Left cardiac atrium (tissue), 4 donors: Measurements from ENCODE around the gene CKMT1B. TPM values are rescaled to one million over a fixed set of nuclear protein-coding genes. Genes with fewer than 3 reads are reported as not detected.
"Not testable (repeated sequence)": the region's sequence is repeated elsewhere in the genome, so short reads cannot be mapped to it uniquely, and the experiment has no call there.

ENCODE experiments used
- ATAC-seq, 2 donors: fragments of 200-7000 bp; cut with Tn5 transposase; one replicate each; pipeline ENCODE4 v1.9.1; 2020; ENCODE audit warnings: mild to moderate bottlenecking in 2 of 2, moderate library complexity in 2 of 2
- DNase-seq: peaks from one replicate; pipeline ENCODE4 v3.0.0-alpha.2; 2020
- intact Hi-C, 2 donors: fragments of 100-400 bp; cut with DNase I; formaldehyde crosslinking; loops; one replicate each; pipeline versions ENCODE4 v1.14.1 to v1.15.1; 2022 to 2023
- total RNA-seq, 2 donors: library from RNA; stranded (reverse); fragmentation: NEBNext Ultra II Directional; extraction: Animal tissue kit (Norgen Biotek cat#: 25700); gene quantifications; one replicate each; pipeline ENCODE4 v1.2.1, GENCODE V29; 2021
- donor health status: DM: no; HTN: yes; CAD: no.
- donor health status: DM: no; HTN: yes; CAD: no; lungs with severe emphysema.
- donor health status: DM: yes; HTN: yes; CAD: no.
- donor health status: Dilated cardiomyopathy.

CKMT1B gene
- total RNA-seq, 2 donors from 2014 or later, result 3.7 to 5.5 TPM

GRCh38 chr15:43622068-43622799 lies 28.4 kb downstream of the CKMT1B start:
- intact Hi-C loops, ATAC-seq, DNase-seq: not testable (repeated sequence)

GRCh38 chr15:43625106-43625505 lies 31.3 kb downstream of the CKMT1B start:
- ATAC-seq (no peak), DNase-seq (no peak)
- intact Hi-C loops, result no loop called here

DNA sequence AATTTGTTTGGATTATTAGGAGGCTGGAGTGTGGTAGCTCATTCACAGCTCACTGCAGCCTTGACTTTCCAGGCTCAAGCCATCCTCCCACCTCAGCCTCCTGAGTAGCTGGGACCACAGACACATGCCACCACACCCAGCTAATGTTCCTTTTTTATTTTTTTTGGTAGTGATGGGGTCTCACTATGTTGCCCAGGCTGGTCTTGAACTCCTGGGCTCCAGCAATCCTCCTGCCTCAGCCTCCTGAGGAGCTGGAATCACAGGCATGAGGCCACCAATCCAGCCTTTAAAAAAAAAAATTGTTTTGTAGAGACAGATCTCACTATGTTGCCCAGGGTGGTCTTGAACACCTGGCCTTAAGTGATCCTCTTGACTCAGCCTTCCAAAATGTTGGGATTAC lies 33.1 kb downstream of the CKMT1B start:
- intact Hi-C loops, DNase-seq, ATAC-seq: not testable (repeated sequence)

- DNase-seq, intact Hi-C loops, ATAC-seq: not testable (repeated sequence)
Observed at GRCh38 chr15:43638464-43639204, 44.8 kb downstream of the CKMT1B start.

Other genes with a start within 250 kb of the CKMT1B start
- 10 to 100 TPM; 13.2 to 15.3 TPM for gene ZSCAN29, start 223.0 kb upstream of the CKMT1B start, total RNA-seq
- gene TUBGCP4, start 222.9 kb upstream of the CKMT1B start, total RNA-seq, result 10 to 100 TPM; 11.3 to 12.6 TPM
- gene TP53BP1, start 100.9 kb upstream of the CKMT1B start, total RNA-seq, result 10 to 100 TPM; 30.1 to 33.5 TPM
- 10 to 100 TPM; 23.8 to 24.5 TPM for gene MAP1A, start 76.4 kb upstream of the CKMT1B start, total RNA-seq
- 10 to 100 TPM; 19.4 to 22.3 TPM for gene PPIP5K1, start 3.8 kb upstream of the CKMT1B start, total RNA-seq
- under 1 TPM; 0.12 to 0.18 TPM for gene STRC, start 24.8 kb downstream of the CKMT1B start, total RNA-seq
- gene CATSPER2, start 54.8 kb downstream of the CKMT1B start, total RNA-seq, result 1 to 10 TPM; 1.1 to 2.1 TPM
- 1 to 10 TPM; 1.7 to 3.8 TPM for gene CKMT1A, start 99.8 kb downstream of the CKMT1B start, total RNA-seq
- gene PDIA3, start 152.4 kb downstream of the CKMT1B start, total RNA-seq, result 100 to 1,000 TPM; 260 to 267 TPM
- 1 to 10 TPM in 1 of 2 donors, under 1 TPM in 1; 0.47 to 1.6 TPM for gene ELL3, start 182.9 kb downstream of the CKMT1B start, total RNA-seq
- 100 to 1,000 TPM; 868 to 923 TPM for gene SERF2, start 198.3 kb downstream of the CKMT1B start, total RNA-seq
- under 1 TPM; 0.18 to 0.24 TPM for gene SERINC4, start 206.2 kb downstream of the CKMT1B start, total RNA-seq
- 10 to 100 TPM in 1 of 2 donors, 1 to 10 TPM in 1; 9.6 to 11.2 TPM for gene HYPK, start 206.6 kb downstream of the CKMT1B start, total RNA-seq
- gene MFAP1, start 230.7 kb downstream of the CKMT1B start, total RNA-seq, result 10 to 100 TPM; 16.9 to 17.8 TPM
- gene WDR76, start 233.0 kb downstream of the CKMT1B start, total RNA-seq, result 1 to 10 TPM; 1.5 to 4.3 TPM